SK-N-SH treated with all-trans-retinoic acid at 6 μM for 48 hours (cell line): ENCODE data around the gene SULT2B1.

ENCODE experiments used
- BACH2 ChIP-seq: fragments of 250-450 bp; sonication (Bioruptor Pico); IDR thresholded peaks from 2 replicates; pipeline ENCODE4 v1.9.0; 2021; ENCODE audit warnings: mild to moderate bottlenecking, borderline replicate concordance
- ESRRG ChIP-seq: fragments of 250-450 bp; sonication (Bioruptor Pico); IDR thresholded peaks from 2 replicates; pipeline ENCODE4 v1.6.1; 2021; ENCODE audit warnings: mild to moderate bottlenecking
- OSR1 ChIP-seq: fragments of 250-450 bp; sonication (Bioruptor Pico); IDR thresholded peaks from 2 replicates; pipeline ENCODE4 v1.8.0; 2022; ENCODE audit warnings: moderate library complexity, mild to moderate bottlenecking, inconsistent platforms
- PPARA ChIP-seq: fragments of 250-450 bp; sonication (Bioruptor Pico); IDR thresholded peaks from 2 replicates; pipeline ENCODE4 v1.5.0; 2020; ENCODE audit warnings: mild to moderate bottlenecking, borderline replicate concordance
- ZC3H10 ChIP-seq: fragments of 250-450 bp; sonication (Bioruptor Pico); IDR thresholded peaks from 2 replicates; pipeline ENCODE4 v1.5.1; 2021; ENCODE audit warnings: mild to moderate bottlenecking, moderate library complexity
- ZFP30 ChIP-seq: fragments of 450-650 bp; formaldehyde crosslinking; IDR thresholded peaks from 2 replicates; pipeline ENCODE4 v1.5.0; 2022; ENCODE audit warnings: mild to moderate bottlenecking, moderate library complexity
- ZNF565 ChIP-seq: fragments of 450-650 bp; formaldehyde crosslinking; conservative IDR thresholded peaks from 2 replicates; pipeline ENCODE4 v1.5.0; 2020; ENCODE audit warnings: low read depth, mild to moderate bottlenecking, moderate library complexity
- TF ChIP-seq, protein P1 (sequence below): fragments of 250-450 bp; sonication (Bioruptor Pico); IDR thresholded peaks from 2 replicates; pipeline ENCODE4 v1.5.1; 2021; ENCODE audit warnings: mild to moderate bottlenecking, moderate library complexity
- TF ChIP-seq, protein P2 (sequence below): fragments of 250-450 bp; sonication (Bioruptor Pico); IDR thresholded peaks from 2 replicates; pipeline ENCODE4 v1.5.1; 2020; ENCODE audit warnings: low read depth, mild to moderate bottlenecking, moderate library complexity
- TF ChIP-seq, protein P3 (sequence below): fragments of 250-450 bp; sonication (Bioruptor Pico); IDR thresholded peaks from 2 replicates; pipeline ENCODE4 v1.5.0; 2020; ENCODE audit warnings: mild to moderate bottlenecking, moderate library complexity

DNA sequence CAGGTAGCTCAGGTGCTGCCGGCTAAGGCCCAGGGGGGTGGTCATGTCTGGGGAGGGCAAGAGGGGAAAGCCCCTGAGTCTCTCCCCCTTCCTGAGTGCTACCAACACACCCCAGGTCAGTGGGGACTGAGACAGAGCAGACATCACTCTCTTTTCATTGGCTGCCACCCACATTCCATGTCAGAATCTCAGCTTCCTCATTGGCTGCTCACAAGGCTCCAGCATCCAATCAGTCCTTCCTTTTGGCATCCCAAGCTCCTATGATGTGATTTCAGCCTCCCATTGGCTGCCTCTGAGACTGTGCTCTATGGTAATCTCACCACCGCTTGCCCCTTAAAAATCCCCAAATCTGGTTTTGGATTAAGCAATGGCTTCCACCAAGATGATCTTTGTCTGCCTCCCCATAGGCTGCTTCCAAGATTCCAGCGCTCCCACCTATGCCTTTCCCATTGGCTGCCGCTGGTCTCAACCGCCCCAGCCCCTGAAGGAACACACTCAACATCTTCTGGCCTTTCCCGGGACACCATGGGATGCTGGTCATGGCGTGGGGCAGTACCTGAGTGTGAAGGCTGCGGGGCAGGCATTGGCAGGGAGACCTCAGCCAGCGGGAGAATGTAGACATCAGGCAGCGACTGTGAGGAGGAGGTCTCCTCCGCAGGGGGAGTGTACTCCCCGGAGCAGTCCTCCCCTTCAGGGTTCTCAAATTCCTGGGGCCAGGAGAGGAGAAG lies 42.3 kb upstream of the SULT2B1 start:
- TF ChIP-seq ZFP30 (CRISPR knock-in tag), result no peak
- TF ChIP-seq, protein P1, sequence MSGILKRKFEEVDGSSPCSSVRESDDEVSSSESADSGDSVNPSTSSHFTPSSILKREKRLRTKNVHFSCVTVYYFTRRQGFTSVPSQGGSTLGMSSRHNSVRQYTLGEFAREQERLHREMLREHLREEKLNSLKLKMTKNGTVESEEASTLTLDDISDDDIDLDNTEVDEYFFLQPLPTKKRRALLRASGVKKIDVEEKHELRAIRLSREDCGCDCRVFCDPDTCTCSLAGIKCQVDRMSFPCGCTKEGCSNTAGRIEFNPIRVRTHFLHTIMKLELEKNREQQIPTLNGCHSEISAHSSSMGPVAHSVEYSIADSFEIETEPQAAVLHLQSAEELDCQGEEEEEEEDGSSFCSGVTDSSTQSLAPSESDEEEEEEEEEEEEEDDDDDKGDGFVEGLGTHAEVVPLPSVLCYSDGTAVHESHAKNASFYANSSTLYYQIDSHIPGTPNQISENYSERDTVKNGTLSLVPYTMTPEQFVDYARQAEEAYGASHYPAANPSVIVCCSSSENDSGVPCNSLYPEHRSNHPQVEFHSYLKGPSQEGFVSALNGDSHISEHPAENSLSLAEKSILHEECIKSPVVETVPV (CRISPR knock-in tag), result no peak
- TF ChIP-seq PPARA, result no peak
- no peak for TF ChIP-seq OSR1 (CRISPR knock-in tag)
- TF ChIP-seq, protein P2, sequence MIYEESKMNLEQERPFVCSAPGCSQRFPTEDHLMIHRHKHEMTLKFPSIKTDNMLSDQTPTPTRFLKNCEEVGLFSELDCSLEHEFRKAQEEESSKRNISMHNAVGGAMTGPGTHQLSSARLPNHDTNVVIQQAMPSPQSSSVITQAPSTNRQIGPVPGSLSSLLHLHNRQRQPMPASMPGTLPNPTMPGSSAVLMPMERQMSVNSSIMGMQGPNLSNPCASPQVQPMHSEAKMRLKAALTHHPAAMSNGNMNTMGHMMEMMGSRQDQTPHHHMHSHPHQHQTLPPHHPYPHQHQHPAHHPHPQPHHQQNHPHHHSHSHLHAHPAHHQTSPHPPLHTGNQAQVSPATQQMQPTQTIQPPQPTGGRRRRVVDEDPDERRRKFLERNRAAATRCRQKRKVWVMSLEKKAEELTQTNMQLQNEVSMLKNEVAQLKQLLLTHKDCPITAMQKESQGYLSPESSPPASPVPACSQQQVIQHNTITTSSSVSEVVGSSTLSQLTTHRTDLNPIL, result no peak
- no peak for TF ChIP-seq ESRRG
- TF ChIP-seq BACH2, result no peak
- no peak for TF ChIP-seq ZC3H10
- TF ChIP-seq ZNF565 (CRISPR knock-in tag), result no peak
- TF ChIP-seq, protein P3, sequence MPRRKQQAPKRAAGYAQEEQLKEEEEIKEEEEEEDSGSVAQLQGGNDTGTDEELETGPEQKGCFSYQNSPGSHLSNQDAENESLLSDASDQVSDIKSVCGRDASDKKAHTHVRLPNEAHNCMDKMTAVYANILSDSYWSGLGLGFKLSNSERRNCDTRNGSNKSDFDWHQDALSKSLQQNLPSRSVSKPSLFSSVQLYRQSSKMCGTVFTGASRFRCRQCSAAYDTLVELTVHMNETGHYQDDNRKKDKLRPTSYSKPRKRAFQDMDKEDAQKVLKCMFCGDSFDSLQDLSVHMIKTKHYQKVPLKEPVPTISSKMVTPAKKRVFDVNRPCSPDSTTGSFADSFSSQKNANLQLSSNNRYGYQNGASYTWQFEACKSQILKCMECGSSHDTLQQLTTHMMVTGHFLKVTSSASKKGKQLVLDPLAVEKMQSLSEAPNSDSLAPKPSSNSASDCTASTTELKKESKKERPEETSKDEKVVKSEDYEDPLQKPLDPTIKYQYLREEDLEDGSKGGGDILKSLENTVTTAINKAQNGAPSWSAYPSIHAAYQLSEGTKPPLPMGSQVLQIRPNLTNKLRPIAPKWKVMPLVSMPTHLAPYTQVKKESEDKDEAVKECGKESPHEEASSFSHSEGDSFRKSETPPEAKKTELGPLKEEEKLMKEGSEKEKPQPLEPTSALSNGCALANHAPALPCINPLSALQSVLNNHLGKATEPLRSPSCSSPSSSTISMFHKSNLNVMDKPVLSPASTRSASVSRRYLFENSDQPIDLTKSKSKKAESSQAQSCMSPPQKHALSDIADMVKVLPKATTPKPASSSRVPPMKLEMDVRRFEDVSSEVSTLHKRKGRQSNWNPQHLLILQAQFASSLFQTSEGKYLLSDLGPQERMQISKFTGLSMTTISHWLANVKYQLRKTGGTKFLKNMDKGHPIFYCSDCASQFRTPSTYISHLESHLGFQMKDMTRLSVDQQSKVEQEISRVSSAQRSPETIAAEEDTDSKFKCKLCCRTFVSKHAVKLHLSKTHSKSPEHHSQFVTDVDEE, result no peak
